ENCODE data around the gene PITHD1.

DNA sequence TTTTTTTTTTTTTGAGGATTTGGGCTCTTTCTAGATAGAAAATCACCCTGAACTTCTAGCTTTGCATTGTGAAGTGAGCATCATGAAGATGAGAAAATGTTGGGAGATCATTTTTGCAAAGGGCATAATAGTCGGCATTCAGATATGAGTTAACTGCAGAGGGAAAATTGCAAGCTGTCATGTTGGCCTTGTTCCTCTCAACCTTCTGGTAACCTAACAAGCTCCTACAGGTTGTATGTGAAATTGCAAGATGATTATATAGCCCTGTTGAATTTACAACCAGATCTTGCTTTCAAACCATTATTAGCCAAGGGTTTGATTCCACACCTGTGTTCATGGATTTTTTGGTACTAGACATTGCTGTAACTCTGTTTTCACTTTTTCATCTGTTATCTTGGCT is 32.7 kb upstream of the PITHD1 start:
- TF ChIP-seq CREB5 (CRISPR knock-in tag; IDR thresholded peaks at IDR 0.05; ENCODE audit: low read depth) (no peak), ZFP3 (CRISPR knock-in tag; IDR thresholded peaks at IDR 0.05) (no peak), OSR1 (CRISPR knock-in tag; IDR thresholded peaks at IDR 0.05) (no peak), SNAI2 (CRISPR knock-in tag; IDR thresholded peaks at IDR 0.05) (no peak), BACH2 (CRISPR knock-in tag; IDR thresholded peaks at IDR 0.05; ENCODE audit: borderline replicate concordance) (no peak), PATZ1 (CRISPR knock-in tag; IDR thresholded peaks at IDR 0.05; ENCODE audit: borderline replicate concordance) (no peak)

Measured in SK-N-SH treated with all-trans-retinoic acid at 6 μM for 48 hours (cell line).